ENCODE data around the gene RIC1. TPM values are rescaled to one million over a fixed set of nuclear protein-coding genes. Genes with fewer than 3 reads are reported as not detected.
A peak's percentile ranks its signal among the peaks of the same experiment; 100 is the strongest.

RIC1 gene
- total and polyA plus RNA-seq, 2 of the 4 experiments (the other 2 are of a cell fraction): 28.8 to 76.9 TPM

DNA sequence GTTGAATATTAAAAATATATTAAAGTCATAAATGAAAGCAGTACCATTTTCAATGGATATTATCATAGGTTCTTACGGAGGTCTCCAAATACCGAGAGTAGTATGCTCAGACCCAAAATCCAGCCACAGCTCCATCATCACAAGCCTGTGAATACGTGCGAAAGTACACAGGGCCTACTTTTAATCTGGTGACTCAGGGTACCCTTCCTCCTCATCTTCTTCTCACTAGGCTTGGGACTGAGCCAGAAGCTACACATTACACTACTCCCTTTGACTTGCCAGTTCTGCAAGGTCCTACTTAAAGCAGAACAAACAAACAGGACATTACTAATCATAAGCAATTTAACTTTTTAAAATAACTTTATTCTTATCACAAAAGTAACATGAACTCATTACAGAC lies 7.6 kb upstream of the RIC1 start:
- peaks cover 2% of the 10 kb centered on the region for H3K4me1 ChIP-seq (ENCODE audit: control insufficient read depth, insufficient read depth, low read length)
- no peak overlapping the region for H3K14ac ChIP-seq (replicated peaks; ENCODE audit: low read depth, low read length)
- peaks cover 27 to 50% of the 10 kb centered on the region in 2 experiments for H3K79me1 ChIP-seq (ENCODE audit: low read depth in 1 of 2, low read length in 2 of 2)
- H3K9me3 ChIP-seq (ENCODE audit: control insufficient read depth, insufficient read depth, low read length): no peaks in the 10 kb centered on the region
- DNase-seq: peak; percentile 87
- no peak overlapping the region; the same call in 1 of the 2 replicates for H2BK120ac ChIP-seq (ENCODE audit: low read depth, low read length)
- peak overlapping the region; percentile 16 to 51; a peak in 2 of 4 replicates for H4K8ac ChIP-seq (ENCODE audit: low read depth in 2 of 2, low read length in 2 of 2)
- H3K9ac ChIP-seq (ENCODE audit: low read depth, low read length): no peak overlapping the region
- peaks cover 3% of the 10 kb centered on the region; the same call in 1 of the 2 replicates for H3K9me1 ChIP-seq (ENCODE audit: insufficient read depth, low read length)
- H2AFZ ChIP-seq (replicated peaks; ENCODE audit: low read length, poor library complexity): no peak overlapping the region
- POLR2A ChIA-PET (ENCODE audit: unreplicated experiment): interaction anchor here (1.5 kb wide), 1 partner anchor 97 kb away, joined by 3 read pairs; no protein-coding TSS in a partner anchor
- dilution Hi-C loops (cut with HindIII; ENCODE audit: low sequenced_read_pairs, unreplicated experiment): no loop called here
- no peak overlapping the region for H3K23ac ChIP-seq (ENCODE audit: low read depth, low read length)
- peak overlapping the region; percentile 64; the same call in 1 of the 2 replicates for H3K27ac ChIP-seq (ENCODE audit: insufficient read depth, low read length)
- no peak overlapping the region for H3K56ac ChIP-seq (ENCODE audit: extremely low read depth, insufficient read depth, low read length)
- BruUV-seq (replicated peaks): no TSS peak
- no peak overlapping the region for H3K18ac ChIP-seq (ENCODE audit: low read depth, low read length)
- WGBS, 2 experiments (ENCODE audit: extremely low coverage in 2 of 2, insufficient read length in 1 of 2): 76% methylated on average over 2 of the region's 4 CpGs; no CpG with 5 or more reads in 1 of the 2 experiments
- peak overlapping the region; percentile 87 for H2BK5ac ChIP-seq (ENCODE audit: low read depth, low read length, poor library complexity, severe bottlenecking)
- no peak overlapping the region for H2AK9ac ChIP-seq (replicated peaks; ENCODE audit: low read depth, low read length, poor library complexity)
- H2AK5ac ChIP-seq (ENCODE audit: low read depth, low read length): 0 out of 2 replicates have a peak overlapping the region, but pooled peaks have one; percentile 1
- H2BK20ac ChIP-seq (ENCODE audit: low read depth, low read length): peak overlapping the region; percentile 41; the same call in 1 of the 2 replicates
- no peaks in the 10 kb centered on the region for H4K20me1 ChIP-seq (ENCODE audit: insufficient read depth, low read length)
- ATAC-seq (ENCODE audit: low read depth): peak; percentile 48
- no peak overlapping the region for H3K4me3 ChIP-seq (ENCODE audit: insufficient read depth, low read depth, low read length)
- in situ Hi-C loops (cut with MboI; ENCODE audit: low sequenced_read_pairs): no loop called here
- TF ChIP-seq FOS (IDR thresholded peaks at IDR 0.05; ENCODE audit: low read depth, low read length) (peak; percentile 30; the same call in 1 of the 2 replicates), BHLHE40 (IDR thresholded peaks at IDR 0.05; ENCODE audit: low read depth, low read length) (no peak)
- intact Hi-C loops (cut with micrococcal nuclease): no loop called here
- H4K5ac ChIP-seq (ENCODE audit: low read depth, low read length): peak overlapping the region; percentile 14; the same call in 1 of the 2 replicates
- H3K27me3 ChIP-seq (ENCODE audit: control insufficient read depth, insufficient read depth, low read length): no peaks in the 10 kb centered on the region
- H3K4ac ChIP-seq (ENCODE audit: low read depth, low read length): peak overlapping the region; percentile 56
- no peaks in the 10 kb centered on the region for H3K36me3 ChIP-seq (ENCODE audit: control insufficient read depth, insufficient read depth, low read length)
- 0 out of 2 replicates have a peak overlapping the region, but pooled peaks have one; percentile 2 for H3K4me2 ChIP-seq (ENCODE audit: low read depth, low read length)
- CTCF ChIA-PET: no interaction called here
- no peak overlapping the region for H4K91ac ChIP-seq (ENCODE audit: insufficient read depth, low read depth, low read length)
- no peak overlapping the region; the same call in 2 of the 3 replicates for H2BK15ac ChIP-seq (ENCODE audit: low read depth, low read length)
